Stimulated activated CD8-positive, alpha-beta memory T cell treated with anti-CD3 and anti-CD28 coated beads, Interleukin-12 subunit alpha, Interleukin-12 subunit beta, amount 100 ng/mL, for 4 hours (primary cell): Measurements from ENCODE around the gene GSTA4.

Experiments used
- DNase-seq: peaks from one replicate; pipeline ENCODE4 v3.0.0-alpha.2; 2020; ENCODE audit warnings: low read depth

GSTA4 gene, protein sequence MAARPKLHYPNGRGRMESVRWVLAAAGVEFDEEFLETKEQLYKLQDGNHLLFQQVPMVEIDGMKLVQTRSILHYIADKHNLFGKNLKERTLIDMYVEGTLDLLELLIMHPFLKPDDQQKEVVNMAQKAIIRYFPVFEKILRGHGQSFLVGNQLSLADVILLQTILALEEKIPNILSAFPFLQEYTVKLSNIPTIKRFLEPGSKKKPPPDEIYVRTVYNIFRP

DNA sequence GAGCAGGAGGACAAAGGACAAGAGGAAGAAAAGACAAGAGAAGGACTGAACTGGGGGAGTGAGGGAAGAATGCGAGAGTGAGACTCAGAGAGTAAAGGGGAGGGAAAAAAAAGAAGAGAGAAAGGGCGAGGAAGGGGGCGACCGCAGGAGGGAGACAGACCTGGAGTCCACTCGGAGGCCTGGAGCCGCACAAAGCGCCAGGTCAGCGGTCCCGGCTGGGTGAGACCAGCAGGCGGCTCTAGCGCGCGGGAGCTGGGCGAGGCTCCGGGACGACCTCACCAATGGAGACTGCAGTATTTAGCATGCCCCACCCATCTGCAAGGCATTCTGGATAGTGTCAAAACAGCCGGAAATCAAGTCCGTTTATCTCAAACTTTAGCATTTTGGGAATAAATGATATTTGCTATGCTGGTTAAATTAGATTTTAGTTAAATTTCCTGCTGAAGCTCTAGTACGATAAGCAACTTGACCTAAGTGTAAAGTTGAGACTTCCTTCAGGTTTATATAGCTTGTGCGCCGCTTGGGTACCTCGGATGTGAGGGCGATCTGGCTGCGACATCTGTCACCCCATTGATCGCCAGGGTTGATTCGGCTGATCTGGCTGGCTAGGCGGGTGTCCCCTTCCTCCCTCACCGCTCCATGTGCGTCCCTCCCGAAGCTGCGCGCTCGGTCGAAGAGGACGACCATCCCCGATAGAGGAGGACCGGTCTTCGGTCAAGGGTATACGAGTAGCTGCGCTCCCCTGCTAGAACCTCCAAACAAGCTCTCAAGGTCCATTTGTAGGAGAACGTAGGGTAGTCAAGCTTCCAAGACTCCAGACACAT is at the start of gene GSTA4:
TSS of gene GSTA4 (minus strand) at position 196 of the 824 bp plus-strand sequence. CDS start 1,041 bp downstream, outside the sequence.
- peak; percentile 74 for DNase-seq

DNA sequence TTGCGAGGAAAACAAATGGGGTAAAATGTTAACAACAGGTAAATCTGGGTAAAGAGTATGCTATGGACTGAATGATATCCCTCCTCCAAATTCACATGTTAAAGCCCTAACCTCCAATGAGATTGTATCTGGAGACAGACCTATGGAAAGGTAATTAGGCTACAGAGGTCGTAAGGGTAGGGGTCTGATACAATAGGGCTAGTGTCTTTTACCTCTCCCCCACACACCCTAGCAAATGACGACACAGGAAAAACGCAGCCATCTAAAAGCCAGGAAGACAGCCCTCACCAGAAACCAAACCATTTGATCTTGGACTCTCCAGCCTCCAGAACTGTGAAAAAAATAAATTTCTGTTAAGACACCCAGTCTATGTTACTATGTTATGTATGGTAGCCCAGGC is 49.5 kb upstream of the GSTA4 start:
- DNase-seq: no peak

DNA sequence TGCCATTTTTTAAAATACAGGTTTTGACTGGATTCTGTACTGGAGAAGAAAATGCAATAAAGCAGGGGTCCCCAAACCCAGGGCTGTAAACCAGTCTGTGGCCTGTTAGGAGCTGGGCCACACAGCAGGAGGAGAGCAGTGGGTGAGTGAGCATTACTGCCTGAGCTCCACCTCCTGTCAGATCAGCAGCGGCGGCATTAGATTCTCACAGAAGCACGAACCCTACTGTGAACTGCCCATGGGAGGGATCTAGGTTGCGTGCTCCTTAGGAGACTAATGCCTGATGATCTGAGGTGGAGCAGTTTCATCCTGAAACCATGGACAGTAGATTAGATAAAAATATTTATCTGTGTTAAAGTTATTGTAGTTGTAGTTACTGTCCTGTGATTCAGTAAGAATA is 49.0 kb upstream of the GSTA4 start:
- DNase-seq: no peak

DNA sequence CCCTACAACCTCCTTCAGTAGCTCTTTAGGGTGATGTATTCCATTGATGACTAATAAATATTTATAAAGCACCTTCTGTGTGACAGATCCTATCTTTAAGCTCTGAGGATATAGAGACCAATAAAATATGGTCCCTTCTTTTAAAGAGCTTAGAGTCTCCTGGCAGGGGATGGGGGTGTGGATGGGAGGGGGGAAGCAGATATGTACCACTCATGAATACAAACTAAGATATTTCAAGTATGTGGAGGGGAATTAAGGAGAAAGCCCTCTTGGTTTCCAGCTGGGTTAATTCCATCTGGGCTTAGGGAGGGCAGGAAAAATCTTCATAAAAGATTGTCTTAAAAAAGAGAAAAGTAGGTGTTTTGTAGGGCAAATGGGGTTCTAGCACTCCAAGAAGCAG is 48.5 kb upstream of the GSTA4 start:
- DNase-seq: no peak

DNA sequence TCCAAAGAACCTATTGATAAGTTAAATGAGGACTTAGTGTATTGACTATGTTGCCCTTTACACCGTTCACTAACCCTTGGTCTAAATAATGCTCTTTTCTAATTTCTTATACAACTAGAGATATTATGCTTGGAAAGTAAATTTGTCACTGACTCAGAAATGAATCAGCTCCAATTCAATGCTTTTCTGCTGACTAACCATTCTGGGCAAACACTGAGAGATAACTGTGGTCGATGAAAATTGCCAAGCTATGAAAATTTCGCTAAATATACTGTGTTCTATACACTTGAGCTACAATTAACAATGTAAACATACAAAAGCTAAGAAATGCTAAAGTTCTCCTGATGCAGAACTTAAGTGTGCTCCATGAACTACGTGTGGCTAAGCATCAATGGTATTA is 47.0 kb upstream of the GSTA4 start:
- no peak for DNase-seq

DNA sequence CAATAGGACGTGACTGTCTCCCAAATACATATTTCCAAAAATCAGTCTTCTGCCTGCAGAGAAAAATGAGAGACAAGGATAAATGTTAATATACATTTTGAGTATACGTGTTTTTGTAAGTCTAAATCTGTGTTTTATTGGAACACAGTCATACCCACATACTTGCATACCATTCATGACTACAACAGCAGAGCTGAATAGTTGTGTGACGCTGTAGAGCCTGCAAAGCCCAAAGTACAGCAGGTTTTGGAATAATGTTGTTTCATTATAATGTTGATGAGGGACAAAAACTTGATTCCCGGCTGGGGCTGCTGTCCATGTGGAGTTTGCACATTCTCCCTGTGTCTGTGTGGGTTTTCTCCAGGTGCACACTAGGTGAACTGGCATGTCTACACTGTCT is 46.3 kb upstream of the GSTA4 start:
- no peak for DNase-seq

DNA sequence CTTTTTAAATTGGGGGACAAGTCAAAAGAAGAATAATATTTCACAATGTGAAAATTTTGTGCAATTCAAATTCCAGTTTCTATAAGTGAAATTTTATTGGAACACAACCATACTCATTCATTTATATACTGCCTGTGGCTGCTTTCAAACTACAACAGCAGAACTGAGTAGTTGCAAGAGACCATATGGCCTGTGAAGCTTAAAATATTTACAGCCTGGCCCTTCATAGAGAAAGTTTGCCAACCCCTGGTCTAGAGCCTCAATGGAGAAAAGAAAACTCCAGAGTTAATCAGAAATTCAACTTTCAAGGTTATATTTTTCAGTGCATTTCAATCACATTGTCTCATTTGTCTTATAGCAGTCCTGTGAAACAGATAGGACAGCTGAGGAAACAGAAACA is 43.5 kb upstream of the GSTA4 start:
- DNase-seq: no peak

DNA sequence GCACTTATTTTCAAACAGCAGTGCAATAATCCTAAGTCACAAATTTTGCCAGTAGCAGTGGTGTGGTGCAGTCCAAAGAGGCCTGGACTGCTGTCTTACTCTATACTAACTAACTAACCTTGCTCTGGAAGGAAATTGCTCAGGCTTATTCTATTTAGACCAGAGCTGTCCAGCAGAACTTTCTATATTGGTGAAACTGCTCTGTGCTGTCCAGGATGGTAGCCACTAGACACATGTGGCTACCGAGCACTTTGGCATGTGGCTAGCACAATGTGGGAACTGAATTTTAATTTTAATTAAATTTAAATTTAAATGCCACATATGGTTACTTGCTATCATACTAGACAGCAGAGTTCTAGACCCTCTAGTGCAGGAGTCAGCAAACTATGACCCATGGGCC is 43.1 kb upstream of the GSTA4 start:
- no peak for DNase-seq

DNA sequence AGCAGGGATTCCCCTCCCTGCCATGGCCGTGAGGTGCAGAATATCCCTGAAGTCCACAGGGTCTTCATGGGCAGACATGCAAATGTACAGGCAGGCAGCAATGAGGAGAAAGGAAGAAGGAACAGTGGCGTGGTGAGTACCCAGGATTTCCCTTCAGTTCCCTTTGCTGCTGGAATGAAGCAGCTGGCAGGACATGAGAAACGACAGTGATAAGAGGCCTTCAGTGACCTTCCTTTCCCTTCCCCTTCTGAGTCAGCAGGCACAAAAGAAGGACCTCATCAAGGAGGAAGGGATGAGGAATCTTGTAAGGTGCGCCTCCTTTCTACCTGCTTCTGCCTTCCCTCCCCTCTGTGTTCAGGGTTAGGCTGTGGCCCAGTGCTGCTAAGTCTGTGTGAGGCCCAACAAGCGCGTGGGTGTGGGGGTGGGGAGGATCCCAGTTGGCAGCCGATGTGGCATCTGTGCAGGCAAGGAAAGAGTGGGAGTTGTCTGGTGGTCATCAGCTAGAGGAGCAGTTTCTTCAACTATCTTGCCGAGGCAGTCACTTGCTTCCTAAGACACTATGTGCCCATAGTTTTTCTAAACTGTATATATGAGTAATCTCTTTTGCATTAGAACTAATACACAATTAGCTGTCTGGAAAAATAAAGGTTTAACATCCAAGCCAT is 40.6 kb upstream of the GSTA4 start:
- DNase-seq: no peak

DNA sequence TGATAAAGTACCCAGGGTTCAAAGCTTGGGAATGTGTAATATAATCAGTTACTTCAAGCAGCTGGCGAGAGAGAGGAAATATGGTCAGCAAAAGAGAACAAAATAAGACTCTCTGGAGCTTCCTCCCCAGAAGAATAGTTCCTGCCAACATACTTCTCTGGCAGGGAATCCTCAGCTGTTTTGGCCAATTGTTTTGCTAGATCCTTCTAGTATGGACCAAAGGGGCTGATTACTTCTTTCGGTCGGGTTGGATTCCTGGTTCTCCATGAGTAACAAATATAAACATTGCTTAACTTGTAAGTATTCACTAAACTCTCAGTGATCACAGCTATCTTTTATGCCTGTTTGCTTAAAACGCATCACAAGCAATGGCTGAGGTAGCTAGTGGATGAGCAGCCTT is 38.7 kb upstream of the GSTA4 start:
- DNase-seq: no peak

DNA sequence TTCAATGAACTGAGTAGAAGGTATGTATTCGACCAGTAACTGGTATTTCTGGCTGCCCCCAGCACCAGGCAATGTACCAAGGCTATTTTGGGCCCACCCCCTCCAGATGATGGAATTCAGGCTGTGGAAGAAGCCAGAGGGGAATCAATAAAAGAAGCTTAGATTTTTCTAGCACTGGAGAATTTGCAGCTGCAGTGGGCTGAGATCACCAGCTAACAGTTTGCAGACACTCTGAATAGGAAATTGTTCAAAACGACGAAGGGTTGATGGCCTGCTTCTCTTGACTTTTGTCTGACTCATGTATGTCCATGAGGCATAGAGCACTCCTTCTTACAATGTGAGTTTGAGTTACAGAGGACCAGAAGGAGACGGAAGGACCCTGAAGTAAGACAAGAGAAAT is 37.8 kb upstream of the GSTA4 start:
- DNase-seq: no peak

DNA sequence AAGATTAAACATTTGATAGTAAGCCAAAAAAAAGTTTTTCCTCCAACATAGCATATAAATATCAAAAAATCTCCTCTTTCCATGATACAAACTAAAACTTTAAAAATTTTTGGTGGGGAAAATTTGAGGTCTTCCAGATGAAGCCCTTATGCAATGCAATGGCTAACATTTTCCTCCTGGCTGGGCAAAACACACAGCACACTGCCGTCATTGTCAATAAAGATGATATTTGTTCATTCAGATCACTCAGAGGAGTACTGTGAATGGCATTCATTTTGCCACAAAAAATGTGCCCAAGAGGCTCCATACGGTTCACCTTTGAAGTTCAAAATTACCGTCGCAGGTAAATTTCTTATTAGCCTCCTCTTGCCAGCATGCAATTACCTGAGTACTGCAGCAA is 36.2 kb upstream of the GSTA4 start:
- no peak for DNase-seq

DNA sequence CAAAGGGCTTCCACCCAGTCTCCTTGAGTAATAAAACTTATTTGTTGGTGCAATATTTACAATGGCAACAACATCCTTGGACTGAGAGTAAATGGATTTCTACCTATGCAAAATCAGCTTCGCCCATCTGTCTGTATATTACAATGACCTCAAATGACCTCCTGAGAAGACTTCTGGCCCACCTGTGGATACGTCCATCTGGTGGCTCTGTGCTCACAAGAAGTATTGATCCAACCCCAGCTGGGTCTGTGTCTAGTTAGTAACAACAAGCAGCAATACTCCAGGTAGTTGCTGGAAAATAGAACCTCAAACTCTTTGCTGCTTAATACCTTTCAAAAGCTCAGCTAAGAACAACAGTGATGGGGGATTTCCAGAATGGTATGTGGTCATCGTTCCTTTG is 34.7 kb upstream of the GSTA4 start:
- no peak for DNase-seq

DNA sequence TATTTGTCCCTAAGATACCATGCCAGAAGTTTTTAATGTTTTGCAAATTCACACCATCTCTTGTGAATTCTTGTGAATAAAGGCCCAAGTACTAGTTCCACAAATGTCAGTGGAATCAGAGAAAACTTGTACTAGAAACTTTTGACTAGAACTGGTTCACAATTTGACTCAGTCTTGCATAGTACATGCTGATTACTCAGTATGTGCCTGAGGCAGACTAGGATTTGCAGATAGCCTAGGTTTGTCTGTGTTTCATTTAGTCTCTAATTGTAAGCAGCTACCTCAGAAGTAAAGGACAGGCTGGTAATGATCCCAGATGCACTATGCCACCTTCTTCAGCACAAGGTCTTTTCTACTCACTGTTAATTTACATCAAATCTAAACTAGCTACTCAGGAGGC is 34.2 kb upstream of the GSTA4 start:
- no peak for DNase-seq

DNA sequence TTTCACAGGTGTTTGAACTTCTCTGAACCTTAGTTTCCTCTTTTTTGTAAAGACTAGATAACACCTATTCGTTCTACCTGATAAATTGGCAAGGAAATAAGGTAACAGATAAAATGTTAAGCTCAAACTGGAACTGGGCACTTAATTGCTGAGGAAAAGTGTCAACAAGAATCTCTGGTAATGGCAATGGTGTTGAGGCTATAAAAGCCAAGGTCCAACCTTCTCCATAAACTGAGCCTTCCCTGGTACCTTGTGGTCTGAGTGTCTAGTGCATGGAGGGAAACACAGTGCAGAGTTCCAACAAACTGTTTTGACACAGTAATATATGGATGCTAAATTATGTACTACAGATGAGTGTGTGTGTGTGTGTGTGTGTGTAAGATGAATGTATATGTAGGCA is 33.4 kb upstream of the GSTA4 start:
- DNase-seq: no peak

DNA sequence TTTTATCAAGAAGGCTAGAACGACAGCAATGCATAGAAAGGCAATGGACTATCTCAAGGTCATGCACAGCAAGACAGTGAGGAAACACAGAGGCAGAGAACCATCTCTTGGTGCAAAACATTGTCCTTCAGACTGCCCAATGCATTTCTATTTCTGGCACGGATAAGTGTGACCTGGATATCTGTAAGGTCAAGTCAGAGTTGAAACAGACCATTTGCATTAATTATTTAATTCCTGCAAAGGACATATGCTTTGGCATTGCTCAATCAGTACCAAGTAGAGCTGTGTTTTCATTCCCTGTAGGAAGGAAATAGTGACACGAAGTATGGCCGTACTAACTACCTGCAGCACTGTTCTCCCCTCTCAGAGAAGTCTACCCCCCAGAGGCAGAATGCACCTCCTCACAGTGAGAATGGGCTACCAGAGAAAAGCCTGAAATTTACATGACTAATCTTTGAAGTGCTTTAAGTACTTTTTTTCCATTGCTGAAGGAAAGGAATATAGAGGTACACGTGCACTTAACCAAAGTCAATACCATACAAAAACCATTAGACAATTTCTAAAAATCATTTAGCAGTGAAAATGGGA is 32.1 kb upstream of the GSTA4 start:
- no peak for DNase-seq

DNA sequence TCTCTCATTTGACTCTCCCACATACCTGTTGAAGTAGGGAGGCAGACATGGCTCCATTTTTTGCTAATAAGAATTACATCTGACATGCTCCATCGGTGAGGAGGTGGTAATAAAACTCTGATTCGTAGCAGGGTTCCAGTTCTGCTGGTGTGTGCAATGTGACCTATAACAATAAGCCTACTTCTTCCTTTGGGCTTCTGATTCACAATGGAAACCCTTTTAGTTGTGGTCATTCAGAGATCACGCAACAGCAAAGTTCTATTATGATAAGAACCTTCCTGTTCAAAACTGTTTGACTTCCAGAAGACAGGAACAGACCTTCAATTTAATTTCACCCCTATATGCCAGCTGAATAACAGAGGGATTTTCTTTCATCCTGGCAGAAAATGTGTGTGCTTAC is 31.4 kb upstream of the GSTA4 start:
- no peak for DNase-seq

DNA sequence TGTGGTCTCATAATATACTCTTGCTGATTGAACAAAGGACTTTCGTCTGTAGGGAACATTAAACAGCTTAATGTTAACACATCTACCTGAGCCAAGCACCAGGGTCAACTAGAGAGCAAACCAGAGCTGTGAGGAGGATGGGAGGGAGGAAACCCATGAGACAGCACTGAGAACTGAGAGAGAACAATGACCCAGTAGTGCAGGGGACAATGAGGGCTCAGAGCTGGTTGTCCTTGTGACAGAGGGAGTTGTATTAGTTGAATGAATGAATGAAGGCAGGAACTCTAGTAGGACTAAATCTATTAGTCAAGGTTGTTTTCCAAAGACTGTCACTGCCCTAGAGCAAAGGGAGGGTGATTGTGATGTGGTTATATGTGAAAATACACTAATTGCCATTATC is 28.2 kb upstream of the GSTA4 start:
- DNase-seq: no peak

DNA sequence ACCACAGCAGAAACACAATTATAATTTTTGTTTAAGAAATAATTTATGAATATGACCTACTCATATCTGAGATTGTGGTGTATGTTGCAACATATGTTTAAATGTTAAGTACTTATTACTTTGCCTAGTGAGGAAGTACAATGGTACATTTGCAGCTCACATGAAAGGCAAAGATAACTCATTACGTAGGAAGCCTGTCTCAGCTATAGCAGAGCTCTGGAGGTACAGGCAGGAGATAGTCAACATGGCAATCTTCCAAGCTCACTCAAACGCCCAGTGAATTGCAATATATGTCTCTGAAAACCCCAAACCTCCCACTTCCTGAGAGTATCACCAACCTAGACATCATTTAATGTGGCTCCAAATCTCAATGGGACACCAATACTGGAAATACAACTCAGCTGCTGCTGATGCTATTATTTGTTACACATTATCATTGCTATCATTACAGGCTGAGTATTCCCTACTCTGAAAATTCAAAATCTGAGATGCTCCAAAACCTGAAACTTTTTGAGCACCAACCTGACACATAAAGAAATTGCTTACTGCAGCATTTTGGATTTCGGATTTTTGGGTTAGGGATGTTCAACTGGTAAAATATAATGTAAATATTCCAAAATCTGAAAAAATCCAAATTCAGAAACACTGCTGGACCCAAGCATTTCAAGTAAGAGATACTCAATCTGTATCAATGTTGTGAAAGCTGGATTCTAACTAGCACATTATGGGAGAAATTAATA is 25.1 kb upstream of the GSTA4 start:
- DNase-seq: no peak

DNA sequence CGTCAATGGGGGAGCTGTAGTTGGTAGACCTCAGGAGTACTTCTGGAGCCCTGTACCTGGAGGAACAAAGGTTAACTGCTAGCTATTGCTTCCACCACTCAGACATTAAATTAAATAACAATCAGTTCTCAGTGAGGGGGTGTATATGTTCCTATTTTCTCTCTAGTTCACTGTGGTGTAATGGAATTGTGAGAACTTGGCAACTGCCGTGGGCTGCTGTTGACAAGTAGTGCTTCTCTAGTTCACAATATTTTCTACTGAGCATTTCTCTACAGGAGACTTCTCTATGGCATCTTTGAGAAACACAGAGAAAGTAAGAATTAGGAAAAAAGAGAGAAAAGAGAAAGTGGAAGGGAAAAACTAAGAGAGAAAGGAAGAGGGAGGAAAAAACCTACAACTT is 23.4 kb upstream of the GSTA4 start:
- DNase-seq: no peak

DNA sequence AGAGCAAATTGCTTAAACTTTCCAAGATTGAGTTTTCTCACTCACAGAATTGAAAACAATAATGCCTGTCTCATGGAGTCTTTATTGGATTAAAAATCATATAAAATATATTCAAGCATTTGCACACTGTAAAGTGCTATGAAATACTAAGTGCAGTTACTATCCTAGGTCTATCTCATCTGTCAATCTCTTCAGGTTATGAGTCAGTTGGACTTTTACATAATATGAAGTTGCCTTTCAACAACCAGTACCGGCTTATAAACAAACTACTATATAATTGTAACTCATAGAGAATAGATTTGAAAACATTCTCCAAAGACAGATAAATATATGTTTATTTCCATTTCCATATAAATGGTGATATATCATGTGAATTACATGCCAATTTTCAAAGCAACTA is 20.4 kb upstream of the GSTA4 start:
- DNase-seq: no peak

DNA sequence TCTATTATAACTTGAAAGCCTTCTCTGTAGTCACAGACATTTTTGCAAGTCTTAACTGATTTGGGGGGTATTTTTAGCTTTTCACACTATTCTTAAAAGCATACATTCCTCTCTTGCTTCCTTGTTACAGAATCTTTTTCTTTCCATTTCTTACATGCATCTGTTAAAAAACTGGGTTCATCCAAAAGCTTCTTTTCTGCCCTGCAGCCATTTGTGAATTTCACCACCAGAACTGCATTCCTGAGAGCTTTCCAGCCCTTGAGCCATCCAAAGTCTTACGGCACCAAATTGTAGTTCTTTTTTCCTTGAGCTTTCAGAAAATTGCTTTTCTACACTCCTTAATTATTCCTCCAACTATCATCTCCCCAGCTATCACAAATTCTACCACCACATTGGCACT is 19.7 kb upstream of the GSTA4 start:
- no peak for DNase-seq
